Measurements from ENCODE around the gene CHST11. TPM values are rescaled to one million over a fixed set of nuclear protein-coding genes. Genes with fewer than 3 reads are reported as not detected.
A peak's percentile ranks its signal among the peaks of the same experiment; 100 is the strongest.

Gene CHST11
- total and polyA plus RNA-seq, 10 of the 15 experiments (the other 5 are each of a cell fraction or from before 2014, with no cell fraction given): 1.9 to 38.1 (median 17.2) TPM

DNA sequence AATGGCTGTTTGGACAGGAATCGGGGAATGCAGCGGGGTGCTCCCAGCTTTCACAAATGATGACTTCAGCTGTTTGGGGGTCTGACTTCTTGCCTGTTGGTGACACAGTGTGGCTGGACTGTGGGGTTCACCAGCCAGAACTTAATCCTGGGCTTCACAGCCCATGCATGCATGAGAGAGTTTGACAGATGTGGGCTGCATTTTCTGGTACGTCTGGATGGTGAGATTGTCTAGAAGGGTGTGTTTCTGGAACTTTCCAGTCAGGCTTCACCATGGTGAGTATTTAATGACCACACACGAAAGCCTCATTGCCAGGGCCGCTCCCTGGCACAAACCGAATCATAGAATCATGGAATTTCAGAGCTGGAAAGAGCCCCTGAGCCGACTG is 29.6 kb downstream of the CHST11 start:
- Histone ChIP-seq H3K4me1 (ENCODE audit: control insufficient read depth, insufficient read depth, low read length) (peaks cover 36% of the 10 kb centered on the region), H3K79me2 (ENCODE audit: control insufficient read depth, insufficient read depth, low read length) (peaks cover 68% of the 10 kb centered on the region), H4K20me1 (ENCODE audit: control insufficient read depth, insufficient read depth) (no peaks in the 10 kb centered on the region), H3K27ac (ENCODE audit: control insufficient read depth, insufficient read depth) (no peak overlapping the region), H3K9ac (ENCODE audit: control insufficient read depth, insufficient read depth, low read length) (no peak overlapping the region), H3K27me3 (replicated peaks in 1 of 2; ENCODE audit: control insufficient read depth in 2 of 2, insufficient read depth in 2 of 2, low read length in 1 of 2) (no peaks in the 10 kb centered on the region), H3K9me3 (replicated peaks; ENCODE audit: control insufficient read depth, insufficient read depth, low read length) (no peaks in the 10 kb centered on the region), H2AFZ (ENCODE audit: control insufficient read depth, low read depth, low read length) (no peak overlapping the region), H3K36me3 (ENCODE audit: control insufficient read depth in 2 of 2, insufficient read depth in 2 of 2, low read length in 1 of 2) (peaks cover 0 to 6% of the 10 kb centered on the region in 2 experiments; a peak in 2 of 4 replicates), H3K4me3 (no peak overlapping the region), H3K4me2 (ENCODE audit: control insufficient read depth, insufficient read depth) (0 out of 2 replicates have a peak overlapping the region, but pooled peaks have one; percentile 11)
- ChIA-PET RAD21 (ENCODE audit: unreplicated experiment) (interaction anchor here (1.0 to 1.5 kb wide), 5 partner anchors 13 to 105 kb away, joined by 3 to 9 read pairs (median 4); no protein-coding TSS in a partner anchor), POLR2A (interaction anchor here (1.1 to 2.1 kb wide), 5 partner anchors 8 to 26 kb away, joined by 3 to 11 read pairs (median 6); no protein-coding TSS in a partner anchor), SMC1A (ENCODE audit: uncharacterized antibody, unreplicated experiment) (interaction anchor here (0.6 to 3.2 kb wide), 9 partner anchors 8 to 134 kb away, joined by 3 to 41 read pairs (median 6); partner anchors contain the start of gene CHST11), CTCF (interaction anchor here (1.5 to 2.5 kb wide), 5 partner anchors 11 to 105 kb away, joined by 5 to 14 read pairs (median 7); partner anchors contain the start of gene CHST11)
- no peak for FAIRE-seq
- in situ Hi-C loops (cut with MboI): no loop called here
- 92% methylated on average over 7 of the region's 7 CpGs for WGBS (ENCODE audit: insufficient coverage, insufficient replicate concordance, low lambda C conversion rate, missing lambda C conversion rate)
- DNase-seq (ENCODE audit: low read depth, low spot score): no peak
- intact Hi-C loops (cut with micrococcal nuclease; ENCODE audit: unreplicated experiment): no loop called here
- ATAC-seq: 0 out of 3 replicates have a peak, but pooled peaks have one; percentile 6
- no TSS peak for BruUV-seq (replicated peaks)
- TF ChIP-seq NRF1 (conservative IDR thresholded peaks at IDR 0.05; ENCODE audit: low read depth, low read length) (no peak), SUZ12 (IDR thresholded peaks at IDR 0.05; ENCODE audit: unreplicated experiment) (no peak), PAX8 (IDR thresholded peaks at IDR 0.05) (no peak), MEF2B (IDR thresholded peaks at IDR 0.05; ENCODE audit: partially characterized antibody, poor library complexity, severe bottlenecking) (no peak), PML (IDR thresholded peaks at IDR 0.05; ENCODE audit: low read length) (no peak), MXI1 (IDR thresholded peaks at IDR 0.05; ENCODE audit: low read depth, low read length) (no peak), ZNF384 (IDR thresholded peaks at IDR 0.05; ENCODE audit: borderline replicate concordance, low read depth, low read length) (no peak), SREBF2 (IDR thresholded peaks at IDR 0.05; ENCODE audit: low read length) (no peak), SUPT20H (IDR thresholded peaks at IDR 0.05; ENCODE audit: borderline replicate concordance, control insufficient read depth, low read depth, low read length) (no peak), ETV6 (conservative IDR thresholded peaks at IDR 0.05 in 1 of 2, IDR thresholded peaks at IDR 0.05 in 1 of 2; ENCODE audit: borderline replicate concordance in 1 of 2, low read depth in 1 of 2) (no peak), NR2C1 (IDR thresholded peaks at IDR 0.05) (no peak)
- TF ChIP-seq, protein P1, sequence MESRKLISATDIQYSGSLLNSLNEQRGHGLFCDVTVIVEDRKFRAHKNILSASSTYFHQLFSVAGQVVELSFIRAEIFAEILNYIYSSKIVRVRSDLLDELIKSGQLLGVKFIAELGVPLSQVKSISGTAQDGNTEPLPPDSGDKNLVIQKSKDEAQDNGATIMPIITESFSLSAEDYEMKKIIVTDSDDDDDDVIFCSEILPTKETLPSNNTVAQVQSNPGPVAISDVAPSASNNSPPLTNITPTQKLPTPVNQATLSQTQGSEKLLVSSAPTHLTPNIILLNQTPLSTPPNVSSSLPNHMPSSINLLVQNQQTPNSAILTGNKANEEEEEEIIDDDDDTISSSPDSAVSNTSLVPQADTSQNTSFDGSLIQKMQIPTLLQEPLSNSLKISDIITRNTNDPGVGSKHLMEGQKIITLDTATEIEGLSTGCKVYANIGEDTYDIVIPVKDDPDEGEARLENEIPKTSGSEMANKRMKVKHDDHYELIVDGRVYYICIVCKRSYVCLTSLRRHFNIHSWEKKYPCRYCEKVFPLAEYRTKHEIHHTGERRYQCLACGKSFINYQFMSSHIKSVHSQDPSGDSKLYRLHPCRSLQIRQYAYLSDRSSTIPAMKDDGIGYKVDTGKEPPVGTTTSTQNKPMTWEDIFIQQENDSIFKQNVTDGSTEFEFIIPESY (IDR thresholded peaks at IDR 0.05): no peak
- TF ChIP-seq, protein P2, sequence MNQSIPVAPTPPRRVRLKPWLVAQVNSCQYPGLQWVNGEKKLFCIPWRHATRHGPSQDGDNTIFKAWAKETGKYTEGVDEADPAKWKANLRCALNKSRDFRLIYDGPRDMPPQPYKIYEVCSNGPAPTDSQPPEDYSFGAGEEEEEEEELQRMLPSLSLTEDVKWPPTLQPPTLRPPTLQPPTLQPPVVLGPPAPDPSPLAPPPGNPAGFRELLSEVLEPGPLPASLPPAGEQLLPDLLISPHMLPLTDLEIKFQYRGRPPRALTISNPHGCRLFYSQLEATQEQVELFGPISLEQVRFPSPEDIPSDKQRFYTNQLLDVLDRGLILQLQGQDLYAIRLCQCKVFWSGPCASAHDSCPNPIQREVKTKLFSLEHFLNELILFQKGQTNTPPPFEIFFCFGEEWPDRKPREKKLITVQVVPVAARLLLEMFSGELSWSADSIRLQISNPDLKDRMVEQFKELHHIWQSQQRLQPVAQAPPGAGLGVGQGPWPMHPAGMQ (IDR thresholded peaks at IDR 0.05; ENCODE audit: borderline replicate concordance): no peak
- TF ChIP-seq, protein P3, sequence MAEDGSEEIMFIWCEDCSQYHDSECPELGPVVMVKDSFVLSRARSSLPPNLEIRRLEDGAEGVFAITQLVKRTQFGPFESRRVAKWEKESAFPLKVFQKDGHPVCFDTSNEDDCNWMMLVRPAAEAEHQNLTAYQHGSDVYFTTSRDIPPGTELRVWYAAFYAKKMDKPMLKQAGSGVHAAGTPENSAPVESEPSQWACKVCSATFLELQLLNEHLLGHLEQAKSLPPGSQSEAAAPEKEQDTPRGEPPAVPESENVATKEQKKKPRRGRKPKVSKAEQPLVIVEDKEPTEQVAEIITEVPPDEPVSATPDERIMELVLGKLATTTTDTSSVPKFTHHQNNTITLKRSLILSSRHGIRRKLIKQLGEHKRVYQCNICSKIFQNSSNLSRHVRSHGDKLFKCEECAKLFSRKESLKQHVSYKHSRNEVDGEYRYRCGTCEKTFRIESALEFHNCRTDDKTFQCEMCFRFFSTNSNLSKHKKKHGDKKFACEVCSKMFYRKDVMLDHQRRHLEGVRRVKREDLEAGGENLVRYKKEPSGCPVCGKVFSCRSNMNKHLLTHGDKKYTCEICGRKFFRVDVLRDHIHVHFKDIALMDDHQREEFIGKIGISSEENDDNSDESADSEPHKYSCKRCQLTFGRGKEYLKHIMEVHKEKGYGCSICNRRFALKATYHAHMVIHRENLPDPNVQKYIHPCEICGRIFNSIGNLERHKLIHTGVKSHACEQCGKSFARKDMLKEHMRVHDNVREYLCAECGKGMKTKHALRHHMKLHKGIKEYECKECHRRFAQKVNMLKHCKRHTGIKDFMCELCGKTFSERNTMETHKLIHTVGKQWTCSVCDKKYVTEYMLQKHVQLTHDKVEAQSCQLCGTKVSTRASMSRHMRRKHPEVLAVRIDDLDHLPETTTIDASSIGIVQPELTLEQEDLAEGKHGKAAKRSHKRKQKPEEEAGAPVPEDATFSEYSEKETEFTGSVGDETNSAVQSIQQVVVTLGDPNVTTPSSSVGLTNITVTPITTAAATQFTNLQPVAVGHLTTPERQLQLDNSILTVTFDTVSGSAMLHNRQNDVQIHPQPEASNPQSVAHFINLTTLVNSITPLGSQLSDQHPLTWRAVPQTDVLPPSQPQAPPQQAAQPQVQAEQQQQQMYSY (CRISPR knock-in tag; IDR thresholded peaks at IDR 0.05): no peak
- TF ChIP-seq, protein P4, sequence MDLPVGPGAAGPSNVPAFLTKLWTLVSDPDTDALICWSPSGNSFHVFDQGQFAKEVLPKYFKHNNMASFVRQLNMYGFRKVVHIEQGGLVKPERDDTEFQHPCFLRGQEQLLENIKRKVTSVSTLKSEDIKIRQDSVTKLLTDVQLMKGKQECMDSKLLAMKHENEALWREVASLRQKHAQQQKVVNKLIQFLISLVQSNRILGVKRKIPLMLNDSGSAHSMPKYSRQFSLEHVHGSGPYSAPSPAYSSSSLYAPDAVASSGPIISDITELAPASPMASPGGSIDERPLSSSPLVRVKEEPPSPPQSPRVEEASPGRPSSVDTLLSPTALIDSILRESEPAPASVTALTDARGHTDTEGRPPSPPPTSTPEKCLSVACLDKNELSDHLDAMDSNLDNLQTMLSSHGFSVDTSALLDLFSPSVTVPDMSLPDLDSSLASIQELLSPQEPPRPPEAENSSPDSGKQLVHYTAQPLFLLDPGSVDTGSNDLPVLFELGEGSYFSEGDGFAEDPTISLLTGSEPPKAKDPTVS (IDR thresholded peaks at IDR 0.05; ENCODE audit: low read depth, low read length): no peak
